KBM-7 (cell line): ENCODE data around the gene TBC1D5.
A peak's percentile ranks its signal among the peaks of the same experiment; 100 is the strongest.

Source experiments
- DNase-seq: peaks from one replicate; pipeline ENCODE4 v3.0.0-alpha.2; 2015
- in situ Hi-C: fragments of 300-500 bp; cut with MboI; formaldehyde crosslinking; loops from 2 replicates; pipeline ENCODE4 v1.14.3; 2020; ENCODE audit warnings: low sequenced_read_pairs, low pct_unique_long_range_greater_than_20kb, mixed read lengths

The TBC1D5 gene

GRCh38 chr3:17190353-17191078 is 551.9 kb downstream of the TBC1D5 start:
- peak; percentile 70 for DNase-seq
- in situ Hi-C loops: no loop called here

GRCh38 chr3:17188378-17188777 is 554.1 kb downstream of the TBC1D5 start:
- no peak for DNase-seq
- in situ Hi-C loops: no loop called here

DNA sequence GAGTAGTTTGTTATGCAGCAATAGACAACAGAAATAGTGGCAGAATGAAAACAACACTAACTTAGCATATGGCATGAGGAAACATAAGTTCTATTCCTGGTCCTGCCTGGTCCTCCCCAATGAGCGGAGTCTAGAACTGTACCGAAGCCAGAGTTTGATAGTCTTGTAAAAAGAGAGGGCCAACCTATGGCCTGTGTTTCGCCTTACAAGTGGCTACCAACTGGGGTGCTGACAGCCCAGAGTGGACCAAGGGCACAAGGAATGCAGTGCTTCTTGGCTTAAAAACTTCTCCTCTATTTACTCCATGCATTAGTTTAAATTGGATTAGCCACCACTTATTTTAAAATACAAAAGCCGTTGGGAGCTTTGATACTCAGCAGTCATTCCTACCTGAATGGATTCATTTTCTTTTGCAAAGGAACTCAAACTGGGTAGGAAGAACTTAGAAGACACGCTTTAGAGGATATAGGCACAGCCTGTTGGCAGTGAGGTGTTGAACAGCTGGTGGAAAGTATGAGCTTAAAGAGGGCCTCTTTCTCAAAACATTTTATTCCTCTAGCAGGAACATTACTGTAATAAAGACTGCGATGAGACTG is 554.7 kb downstream of the TBC1D5 start:
- in situ Hi-C loops: no loop called here
- DNase-seq: no peak

- in situ Hi-C loops: no loop called here
- no peak for DNase-seq
Measured at GRCh38 chr3:17183951-17184550, 558.4 kb downstream of the TBC1D5 start.

DNA sequence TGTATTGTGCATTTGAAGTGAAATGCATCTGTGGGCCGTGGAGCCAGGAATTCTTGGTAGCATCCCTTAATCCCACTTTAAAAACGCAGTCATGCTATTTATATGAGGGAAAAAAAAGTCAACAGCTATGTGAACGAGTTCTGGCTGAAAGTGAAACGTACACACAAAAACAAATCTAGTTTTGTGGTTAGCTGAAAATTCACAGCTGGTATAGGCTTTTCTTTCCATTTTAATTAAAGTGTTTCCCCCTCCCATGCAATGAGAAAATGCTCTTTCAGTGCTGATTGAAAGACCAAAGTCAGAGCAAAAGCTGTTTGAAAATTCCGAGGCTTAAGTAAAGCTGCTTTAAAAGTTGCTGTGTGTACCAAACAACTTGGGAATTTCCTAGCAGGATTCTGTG is 560.3 kb downstream of the TBC1D5 start:
- in situ Hi-C loops: no loop called here
- DNase-seq: no peak

DNA sequence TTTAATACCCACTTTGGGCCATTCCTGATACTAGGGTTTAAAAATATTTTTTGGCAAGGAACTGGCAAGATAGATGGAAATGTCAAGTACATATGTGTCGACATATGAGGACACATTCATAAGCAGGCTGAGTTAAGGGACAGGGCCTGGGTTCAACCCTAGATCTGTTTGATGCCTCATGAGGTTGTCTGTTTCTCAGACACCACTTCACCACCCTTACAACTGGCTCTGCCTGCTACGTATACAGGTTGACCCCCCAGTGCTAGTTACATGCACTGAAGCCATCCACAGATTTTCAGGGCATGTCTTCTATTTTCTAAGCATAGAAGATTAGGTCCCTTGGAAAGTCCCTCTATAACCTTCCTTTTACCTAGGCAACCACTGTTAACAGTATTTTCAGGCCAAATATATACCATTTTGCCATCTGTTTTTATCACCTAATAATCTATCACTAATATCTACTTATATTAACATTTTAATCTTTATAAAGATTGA is 561.0 kb downstream of the TBC1D5 start:
- in situ Hi-C loops: no loop called here
- DNase-seq: no peak

GRCh38 chr3:17179381-17180205 is 562.8 kb downstream of the TBC1D5 start:
- no peak for DNase-seq
- in situ Hi-C loops: no loop called here

DNA sequence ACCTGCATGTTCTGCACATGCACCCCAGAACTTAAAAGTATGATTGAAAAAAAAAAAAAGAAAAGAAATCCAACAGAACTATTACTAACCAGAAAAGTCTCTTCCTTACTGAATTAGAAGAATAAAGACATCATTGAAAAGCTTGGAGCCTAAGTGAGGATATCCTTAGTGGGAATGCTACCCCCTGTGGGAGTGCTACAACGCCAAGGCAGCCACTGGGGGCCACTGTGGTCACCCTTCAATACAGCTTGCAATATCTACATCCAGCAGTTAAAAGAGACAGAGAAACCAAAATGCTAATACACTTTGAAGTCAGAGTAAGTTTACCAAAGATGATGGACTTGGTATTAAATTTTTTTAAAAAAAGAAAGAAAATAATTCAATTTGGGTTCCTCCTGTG is 565.7 kb downstream of the TBC1D5 start:
- no peak for DNase-seq
- in situ Hi-C loops: no loop called here

GRCh38 chr3:17175187-17175807 is 567.1 kb downstream of the TBC1D5 start:
- no peak for DNase-seq
- in situ Hi-C loops: no loop called here

GRCh38 chr3:17166369-17166768 is 576.1 kb downstream of the TBC1D5 start:
- in situ Hi-C loops: no loop called here
- no peak for DNase-seq

GRCh38 chr3:17162116-17162515 is 580.3 kb downstream of the TBC1D5 start:
- no peak for DNase-seq
- in situ Hi-C loops: no loop called here

DNA sequence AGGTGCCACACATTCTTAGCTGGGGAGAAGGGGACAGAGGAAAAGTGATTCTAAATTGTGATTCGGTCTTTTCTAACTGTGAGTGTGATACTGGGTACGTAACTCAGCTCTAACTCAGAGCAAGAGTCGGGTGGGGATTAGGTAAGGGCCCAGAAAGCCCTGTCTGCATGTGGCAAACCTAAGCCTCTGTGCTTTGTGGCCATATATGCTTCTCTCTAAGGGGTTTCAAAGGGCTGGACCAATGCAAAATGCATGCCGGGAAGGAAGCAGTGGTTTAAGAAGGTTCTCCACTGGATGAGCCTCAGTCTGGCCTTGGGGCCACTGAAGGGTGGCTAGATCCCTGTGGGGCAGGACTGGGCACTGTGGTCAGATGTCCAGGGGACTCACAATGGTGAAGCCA is 581.8 kb downstream of the TBC1D5 start:
- in situ Hi-C loops: no loop called here
- DNase-seq: no peak

GRCh38 chr3:17158941-17159682 is 583.3 kb downstream of the TBC1D5 start:
- in situ Hi-C loops: no loop called here
- no peak for DNase-seq

DNA sequence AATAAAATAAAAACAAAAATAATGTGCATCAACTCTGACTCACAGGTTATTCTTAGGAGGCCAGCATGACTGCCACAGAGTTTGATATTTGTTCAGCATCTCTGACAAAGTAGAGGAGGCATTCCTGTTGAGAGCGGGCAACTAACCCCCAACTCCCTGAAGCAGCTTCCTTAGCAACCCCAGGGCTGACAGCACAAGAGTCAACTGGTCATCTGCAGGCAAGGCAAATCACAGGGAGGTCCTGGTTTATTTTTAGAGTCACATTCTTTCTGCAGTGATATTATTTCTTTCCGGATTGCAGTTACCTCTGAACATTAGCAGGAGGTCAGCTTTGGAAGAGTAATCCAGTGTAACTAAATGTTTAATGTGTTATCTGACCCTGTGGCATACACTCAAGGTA is 584.7 kb downstream of the TBC1D5 start:
- in situ Hi-C loops: no loop called here
- no peak for DNase-seq

DNA sequence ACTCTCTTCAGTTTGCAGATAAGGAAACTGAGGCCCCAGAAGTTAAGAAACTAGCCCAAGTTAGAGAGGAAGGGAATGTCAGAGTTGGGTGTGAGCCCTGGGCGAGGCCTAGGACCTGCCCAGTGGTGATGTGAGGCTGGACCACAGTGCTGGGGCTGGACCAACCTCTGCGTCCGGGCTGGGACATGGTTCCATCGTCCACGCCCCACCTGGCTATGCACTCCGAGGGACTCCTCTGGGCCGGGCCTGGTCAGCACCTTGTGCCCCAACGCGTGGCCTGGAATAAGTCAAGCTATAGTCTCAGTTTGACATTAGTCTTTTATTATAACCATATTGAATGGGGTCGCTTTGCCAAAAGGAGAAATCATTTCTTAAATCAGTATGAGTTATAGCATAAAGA is 585.6 kb downstream of the TBC1D5 start:
- in situ Hi-C loops: no loop called here
- no peak for DNase-seq

DNA sequence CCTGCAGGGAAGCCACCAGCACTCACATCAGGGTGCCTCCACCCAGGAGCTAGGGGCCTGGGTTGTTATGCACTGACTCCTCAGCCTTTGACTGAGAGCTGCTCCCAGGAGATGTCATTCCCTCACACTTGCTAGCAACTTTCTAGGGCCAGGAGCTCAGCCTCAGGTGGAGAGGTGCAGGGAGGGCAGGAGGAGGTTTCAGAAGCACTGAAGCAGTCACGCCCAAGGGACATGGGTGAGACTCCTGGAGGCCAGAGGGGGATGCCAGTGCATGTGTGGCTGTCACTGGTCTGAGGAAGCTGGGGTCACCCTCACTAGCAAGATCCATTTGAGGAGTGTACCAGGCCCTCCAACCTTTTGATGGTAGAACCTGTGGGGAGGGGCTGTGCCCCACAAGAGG is 586.5 kb downstream of the TBC1D5 start:
- in situ Hi-C loops: no loop called here
- DNase-seq: no peak

GRCh38 chr3:17154941-17155340 is 587.5 kb downstream of the TBC1D5 start:
- in situ Hi-C loops: no loop called here

GRCh38 chr3:17154221-17154620 is 588.2 kb downstream of the TBC1D5 start:
- in situ Hi-C loops: no loop called here
- no peak for DNase-seq

More at GRCh38 chr3:17154941-17155340, 587.5 kb downstream of the TBC1D5 start:
- DNase-seq: peak; percentile 88

DNA sequence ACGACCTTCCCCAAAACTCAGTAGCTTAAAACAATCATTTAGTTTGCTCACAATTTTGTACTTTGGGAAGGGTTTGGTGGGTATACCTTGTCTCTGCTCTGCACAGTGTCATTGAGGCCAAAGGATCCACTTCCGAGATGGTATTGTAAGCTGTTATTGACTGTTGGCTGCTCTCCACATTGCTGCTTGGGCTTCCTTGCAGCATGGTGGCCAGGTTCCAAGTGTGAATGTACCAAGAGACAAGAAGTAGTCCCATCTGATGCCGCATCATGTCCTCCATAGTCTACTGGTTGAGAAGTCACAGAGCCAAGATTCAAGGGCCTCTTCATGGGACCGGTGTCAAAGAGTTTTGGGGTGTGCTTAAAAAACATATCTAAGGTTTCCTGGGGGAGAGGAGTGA is 589.2 kb downstream of the TBC1D5 start:
- DNase-seq: no peak
- in situ Hi-C loops: no loop called here
